Suppressor macrophage treated with lipopolysaccharide for 4 hours (primary cell): Measurements from ENCODE around the gene SLC35A5.
"Not testable (repeated sequence)": the region's sequence is repeated elsewhere in the genome, so short reads cannot be mapped to it uniquely, and the experiment has no call there.

ENCODE experiments used
- DNase-seq: peaks from one replicate; pipeline ENCODE4 v3.0.0-alpha.2; 2020

Gene SLC35A5, protein sequence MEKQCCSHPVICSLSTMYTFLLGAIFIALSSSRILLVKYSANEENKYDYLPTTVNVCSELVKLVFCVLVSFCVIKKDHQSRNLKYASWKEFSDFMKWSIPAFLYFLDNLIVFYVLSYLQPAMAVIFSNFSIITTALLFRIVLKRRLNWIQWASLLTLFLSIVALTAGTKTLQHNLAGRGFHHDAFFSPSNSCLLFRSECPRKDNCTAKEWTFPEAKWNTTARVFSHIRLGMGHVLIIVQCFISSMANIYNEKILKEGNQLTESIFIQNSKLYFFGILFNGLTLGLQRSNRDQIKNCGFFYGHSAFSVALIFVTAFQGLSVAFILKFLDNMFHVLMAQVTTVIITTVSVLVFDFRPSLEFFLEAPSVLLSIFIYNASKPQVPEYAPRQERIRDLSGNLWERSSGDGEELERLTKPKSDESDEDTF

DNA sequence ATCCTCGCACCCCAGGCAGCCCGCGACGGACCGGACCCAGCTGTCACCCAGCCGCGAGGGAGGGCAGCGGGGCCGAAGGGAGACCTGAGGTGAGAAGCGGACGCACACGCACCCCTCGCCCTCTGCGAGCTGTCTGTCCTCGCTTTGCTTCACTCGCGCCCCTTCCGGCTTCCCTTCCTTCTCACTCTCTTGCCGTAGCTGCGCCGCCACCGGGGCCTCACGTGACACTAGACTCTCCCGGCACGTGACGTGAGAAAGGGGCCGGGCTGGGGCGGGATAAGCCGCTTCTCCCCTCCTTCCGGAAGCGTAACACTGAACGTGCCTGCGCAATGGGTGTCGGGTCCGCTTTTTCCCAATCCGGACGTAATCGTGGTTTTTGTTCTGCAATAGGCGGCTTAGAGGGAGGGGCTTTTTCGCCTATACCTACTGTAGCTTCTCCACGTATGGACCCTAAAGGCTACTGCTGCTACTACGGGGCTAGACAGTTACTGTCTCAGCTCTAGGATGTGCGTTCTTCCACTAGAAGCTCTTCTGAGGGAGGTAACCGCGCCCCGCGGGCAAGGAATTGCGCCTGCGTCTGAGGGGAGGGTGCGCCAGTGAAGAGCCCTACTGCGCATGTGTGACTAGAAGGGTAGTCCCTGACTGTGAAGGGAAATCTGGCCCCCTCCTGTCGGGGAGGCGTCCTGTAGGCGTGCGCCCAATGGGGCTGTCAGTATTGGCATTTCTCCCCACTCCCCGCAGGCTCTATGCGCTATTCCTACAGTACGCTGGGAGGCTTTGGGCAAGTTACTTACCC, at the start of gene SLC35A5, which contains the start of gene ATG3:
Gene SLC35A5 (plus strand): TSS at position 312 of the 796 bp plus-strand sequence. CDS start 1,359 bp downstream, outside the sequence.
Gene ATG3 (minus strand): TSS at position 229 of the 796 bp plus-strand sequence. CDS start 434 bp downstream, outside the sequence.
- peak; percentile 100 for DNase-seq

DNA sequence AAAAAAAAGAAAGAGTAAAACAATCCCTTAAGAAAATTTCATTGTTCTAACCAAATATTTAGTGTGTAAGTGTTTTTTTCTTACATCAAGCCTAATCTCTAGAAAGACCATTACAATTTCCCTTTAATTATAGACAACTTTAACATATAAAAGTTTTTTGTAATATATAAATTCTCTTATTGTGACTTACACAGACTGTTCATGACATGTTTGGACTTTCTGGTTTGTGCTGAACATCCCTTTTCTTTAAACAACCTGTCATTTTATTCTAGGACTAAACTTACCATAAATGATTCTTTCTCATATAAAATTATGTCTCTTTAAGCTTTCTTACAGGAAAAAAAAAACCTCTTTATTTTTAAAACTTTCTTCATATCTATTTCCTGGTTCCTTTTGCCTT, 49.5 kb upstream of the SLC35A5 start:
- no peak for DNase-seq

DNA sequence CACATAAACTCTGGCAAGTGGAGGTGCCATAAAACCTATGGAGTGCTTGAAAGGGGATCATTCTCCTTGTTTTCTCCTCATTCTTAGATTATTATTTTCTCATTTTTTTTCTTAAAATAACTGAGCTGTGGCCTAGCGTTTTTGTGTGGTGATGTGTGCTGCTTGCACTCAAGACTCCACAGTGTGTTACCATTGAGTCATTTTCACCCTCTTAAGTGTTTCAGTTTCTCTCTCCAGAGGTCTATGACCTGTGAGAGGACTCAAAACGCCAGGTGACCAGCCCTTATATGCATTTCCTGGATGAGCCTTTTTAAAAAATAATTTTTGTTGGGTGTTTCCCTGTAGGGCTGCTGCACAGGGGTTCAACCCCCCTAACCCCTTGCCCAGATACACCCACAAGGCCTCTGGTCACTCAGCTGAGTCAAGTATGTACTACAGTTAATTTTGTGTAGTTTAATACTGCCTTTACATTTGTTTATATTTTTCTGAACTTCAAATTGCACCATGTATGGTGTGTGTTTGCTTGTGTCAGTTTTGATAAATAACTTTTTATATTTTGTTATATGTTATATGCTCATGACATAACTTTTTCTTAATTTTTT, 47.2 kb upstream of the SLC35A5 start:
- DNase-seq = no peak

DNA sequence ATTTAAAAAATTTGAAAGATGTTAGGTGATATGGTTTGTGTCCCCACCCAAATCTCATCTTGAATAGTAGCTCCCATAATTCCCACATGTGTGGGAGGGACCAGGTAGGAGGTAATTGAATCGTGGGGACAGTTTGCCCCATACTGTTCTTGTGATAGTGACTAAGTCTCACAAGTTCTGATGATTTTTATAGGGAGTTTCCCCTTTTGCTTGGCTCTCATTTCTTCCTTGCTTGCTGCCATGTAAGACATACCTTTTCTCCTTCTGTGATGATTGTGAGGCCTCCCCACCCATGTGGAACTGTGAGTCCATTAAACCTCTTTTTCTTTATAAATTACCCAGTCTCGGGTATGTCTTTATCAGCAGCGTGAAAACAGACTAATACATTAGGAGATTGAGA, 42.9 kb upstream of the SLC35A5 start:
- DNase-seq = peak; percentile 32

DNA sequence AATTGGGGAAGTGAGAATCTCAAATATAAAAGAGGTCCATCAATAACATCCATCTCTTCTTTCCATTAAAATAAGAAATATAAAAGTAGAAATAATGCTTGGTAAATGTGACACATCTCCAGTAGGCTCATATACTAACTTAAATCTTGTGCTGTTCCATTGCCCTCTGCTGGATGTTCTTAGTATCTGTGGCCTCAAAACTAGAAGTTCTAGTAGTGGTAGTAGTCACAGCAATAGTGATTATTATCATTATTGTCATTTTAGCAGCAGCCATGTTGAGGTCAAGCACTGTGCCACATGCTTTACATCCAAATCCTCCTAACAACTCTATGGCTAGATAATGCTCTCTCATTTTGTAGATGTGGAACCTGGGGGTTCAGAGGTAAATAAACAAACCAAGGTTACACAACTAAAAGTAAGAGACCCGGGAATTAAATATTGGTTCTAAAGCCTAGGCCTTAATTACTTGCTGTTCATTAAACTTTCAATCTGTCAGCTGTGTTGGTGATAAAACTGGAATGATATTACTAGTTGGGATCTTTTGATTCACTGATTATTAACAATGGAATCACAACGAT, 42.3 kb upstream of the SLC35A5 start:
- peak; percentile 68 for DNase-seq

DNA sequence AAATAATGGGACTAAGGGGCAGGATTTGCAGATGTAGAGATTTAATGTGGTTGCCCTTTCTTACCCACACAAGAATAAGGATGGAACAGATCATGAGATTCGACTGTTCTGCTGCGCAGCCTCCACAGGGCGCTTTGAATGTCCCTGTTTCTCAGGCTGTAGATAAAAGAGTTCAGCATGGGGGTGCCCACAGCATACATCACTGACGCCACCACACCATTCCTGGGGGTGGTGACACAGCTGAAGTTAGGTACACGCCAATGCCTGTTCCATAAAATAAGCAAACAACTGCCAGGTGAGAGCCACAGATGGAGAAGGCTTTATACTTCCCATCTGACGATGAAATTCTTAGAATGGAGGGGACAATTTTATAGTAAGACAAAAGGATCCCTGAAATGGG, 37.7 kb upstream of the SLC35A5 start:
- not testable (repeated sequence) for DNase-seq

DNA sequence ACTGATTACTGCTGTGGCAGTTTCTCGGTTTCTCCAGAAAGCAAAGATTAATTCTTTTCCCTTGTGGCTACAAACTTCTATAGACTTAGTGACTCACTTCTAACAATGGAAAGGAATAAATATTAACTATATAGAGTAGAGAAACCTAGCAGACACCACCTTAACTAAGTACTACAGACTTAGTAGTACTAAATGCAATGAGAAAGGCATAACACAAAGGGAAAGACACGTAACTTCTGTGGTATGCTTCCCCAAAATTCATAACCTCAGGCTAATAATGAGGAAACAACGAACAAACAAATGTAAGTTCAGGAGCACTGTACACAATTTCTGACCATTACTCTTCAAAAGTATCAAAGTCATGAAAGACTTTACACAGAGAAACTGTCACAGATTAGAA, 31.3 kb upstream of the SLC35A5 start:
- no peak for DNase-seq

DNA sequence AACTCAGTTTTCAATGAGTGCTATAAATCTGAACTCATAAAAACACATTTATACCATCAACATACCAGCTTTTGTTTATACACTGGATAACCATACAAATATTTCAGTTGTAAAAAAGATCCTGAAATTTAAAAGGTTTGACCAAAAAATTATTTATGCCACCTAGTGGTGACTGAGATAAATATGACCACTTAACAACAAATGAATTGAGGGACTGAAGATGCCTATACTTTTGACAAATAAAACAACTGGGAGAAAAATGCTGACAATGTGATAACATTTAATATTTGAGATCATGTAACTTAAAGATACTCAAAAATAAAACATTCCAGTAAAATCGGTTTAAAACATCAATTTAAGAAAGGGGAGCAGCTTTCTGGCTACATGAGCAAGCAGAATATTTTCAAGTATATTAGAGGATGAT, 30.5 kb upstream of the SLC35A5 start:
- peak; percentile 61 for DNase-seq

DNA sequence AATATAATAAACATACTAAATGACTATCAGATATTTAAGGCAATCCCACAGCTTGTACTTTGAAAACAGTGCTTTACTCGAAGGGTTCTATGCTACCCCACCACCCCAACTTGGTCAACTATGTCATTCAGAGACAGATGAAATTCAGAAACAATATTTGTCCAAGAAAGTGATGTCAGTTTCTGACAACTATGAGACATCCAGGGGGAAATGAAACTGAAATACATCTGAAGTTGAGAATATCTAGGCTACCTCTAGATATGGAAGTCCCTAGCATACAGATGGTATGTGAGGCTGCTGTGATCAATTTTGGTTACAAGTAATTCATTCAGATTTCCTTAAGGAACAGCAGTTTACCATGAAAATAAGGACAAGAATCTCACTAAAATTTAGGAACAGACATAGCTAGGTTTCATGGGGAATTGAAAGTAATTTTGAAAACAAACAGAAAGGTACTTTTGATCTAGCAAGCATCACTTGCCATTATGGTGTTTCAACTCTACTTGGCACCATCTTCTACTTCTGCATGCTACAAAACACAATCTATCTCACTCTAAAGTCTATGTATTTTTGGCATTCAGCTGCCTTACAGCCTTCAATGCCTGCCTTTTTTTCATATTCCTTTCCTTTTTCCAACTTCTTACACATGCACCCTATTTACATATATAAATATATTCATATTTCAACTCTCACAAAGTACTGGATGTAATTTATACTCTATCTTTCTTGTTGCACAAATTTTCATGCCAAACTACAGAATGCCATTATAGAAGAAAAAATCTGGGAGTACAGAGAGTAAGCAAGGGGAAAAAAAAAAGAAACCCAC, 21.8 kb upstream of the SLC35A5 start:
- peak; percentile 78 for DNase-seq

DNA sequence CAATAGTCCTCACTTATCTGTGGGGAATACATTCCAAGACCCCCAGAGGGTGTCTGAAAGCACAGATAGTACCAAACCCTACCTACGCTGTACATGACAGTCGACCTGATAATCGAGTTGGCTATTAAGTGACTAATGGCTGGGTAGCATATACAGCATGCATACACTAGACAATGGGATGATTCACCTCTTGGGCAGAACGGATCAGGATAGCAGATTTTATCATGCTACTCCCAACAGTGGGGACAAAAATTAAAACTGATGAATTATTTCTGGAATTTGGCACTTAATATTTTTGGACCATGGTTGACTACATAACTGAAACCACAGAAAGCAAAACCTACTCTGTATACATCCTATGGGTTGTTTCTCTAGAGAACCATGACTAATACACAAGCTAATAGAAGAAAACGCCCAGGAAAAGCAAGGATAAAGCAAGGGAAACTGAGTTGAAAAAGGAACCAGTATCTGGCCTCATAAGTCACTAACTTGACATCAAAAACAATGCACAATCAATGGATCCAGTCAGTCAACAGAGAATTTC, 15.6 kb upstream of the SLC35A5 start:
- DNase-seq = peak; percentile 41

DNA sequence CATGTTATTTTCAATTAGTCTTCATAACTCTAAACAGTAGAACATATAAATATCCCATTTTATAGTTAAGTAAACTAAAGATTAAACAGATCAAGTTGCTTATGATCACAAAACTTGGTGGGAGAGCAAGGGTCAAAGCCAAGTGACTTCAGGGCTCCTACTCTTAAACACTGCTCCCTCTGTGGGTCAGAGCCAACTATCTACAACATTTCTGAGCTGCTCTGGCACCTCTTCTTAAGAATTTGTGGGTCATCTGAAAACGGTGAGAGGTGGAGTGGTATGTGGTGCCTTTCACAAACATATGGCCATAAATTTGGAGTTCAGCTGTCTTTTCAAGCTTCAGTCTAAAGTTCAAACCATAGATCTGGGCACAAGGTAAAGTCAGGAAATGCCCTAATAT, 11.0 kb upstream of the SLC35A5 start:
- DNase-seq = no peak

DNA sequence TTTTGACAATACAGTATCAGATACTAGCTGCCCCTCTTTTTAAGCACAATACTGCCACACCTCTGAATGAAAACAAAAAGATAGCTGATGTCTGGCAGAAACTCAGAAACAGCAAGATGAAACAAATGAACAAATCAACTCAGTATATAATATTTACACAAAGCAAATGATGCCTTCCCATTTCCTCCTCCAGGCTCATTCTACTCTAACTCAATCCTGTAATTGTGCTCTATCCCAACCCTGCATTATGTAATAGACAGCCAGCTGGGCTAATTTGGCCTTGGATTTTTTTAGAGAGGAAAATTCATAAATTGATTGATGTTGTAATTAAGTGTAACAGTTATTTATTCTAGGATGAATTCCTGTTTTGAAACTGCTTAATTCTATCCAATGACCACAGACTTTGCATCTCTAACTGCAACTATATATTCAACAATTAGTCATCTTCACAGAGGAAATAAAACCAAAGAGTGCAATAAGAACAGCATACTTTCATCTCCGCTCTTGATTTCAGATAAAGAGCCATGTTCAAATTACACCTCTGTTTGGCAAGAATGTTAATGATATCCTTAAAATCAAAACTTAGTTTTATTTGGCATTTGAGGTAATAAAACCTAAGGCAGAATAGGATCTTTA, 6.2 kb upstream of the SLC35A5 start:
- DNase-seq = peak; percentile 62

DNA sequence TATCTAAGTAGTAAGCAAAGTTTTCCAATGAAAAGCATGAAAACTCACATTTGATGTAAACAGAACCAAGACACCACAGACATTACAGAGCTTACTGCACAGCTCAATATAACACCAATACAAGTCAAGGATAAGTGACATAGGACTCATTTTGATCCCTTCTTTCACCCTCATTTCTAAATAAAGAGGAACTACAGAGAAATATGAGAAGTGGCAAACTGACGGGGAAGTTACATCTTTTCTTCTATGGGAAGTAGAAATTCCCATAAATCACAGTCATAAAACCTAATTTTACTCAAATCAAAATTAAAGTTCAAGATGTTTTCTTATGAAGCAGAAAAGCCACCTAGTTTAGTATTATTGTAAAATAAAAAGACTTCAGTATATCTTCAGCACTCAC, 3.9 kb upstream of the SLC35A5 start:
- DNase-seq = peak; percentile 84

DNA sequence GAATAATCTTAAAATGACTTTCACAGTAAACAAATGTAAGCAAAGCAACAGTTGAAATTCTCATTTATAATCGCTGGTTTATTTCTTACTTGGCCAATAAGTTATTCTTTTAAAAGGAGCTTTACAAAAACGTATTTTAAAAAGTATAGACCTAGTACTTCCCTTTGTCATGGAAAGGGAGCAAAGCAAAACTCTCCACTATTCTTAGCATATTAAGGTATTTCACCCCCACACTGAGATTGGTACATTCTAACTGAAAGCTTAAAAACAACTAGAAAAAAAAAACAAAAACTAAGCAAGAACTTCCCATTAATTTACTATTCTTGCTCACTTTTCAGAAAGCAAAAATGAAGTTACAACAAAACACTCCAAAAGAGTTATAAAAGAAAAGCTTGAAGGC, 1.5 kb upstream of the SLC35A5 start:
- no peak for DNase-seq

DNA sequence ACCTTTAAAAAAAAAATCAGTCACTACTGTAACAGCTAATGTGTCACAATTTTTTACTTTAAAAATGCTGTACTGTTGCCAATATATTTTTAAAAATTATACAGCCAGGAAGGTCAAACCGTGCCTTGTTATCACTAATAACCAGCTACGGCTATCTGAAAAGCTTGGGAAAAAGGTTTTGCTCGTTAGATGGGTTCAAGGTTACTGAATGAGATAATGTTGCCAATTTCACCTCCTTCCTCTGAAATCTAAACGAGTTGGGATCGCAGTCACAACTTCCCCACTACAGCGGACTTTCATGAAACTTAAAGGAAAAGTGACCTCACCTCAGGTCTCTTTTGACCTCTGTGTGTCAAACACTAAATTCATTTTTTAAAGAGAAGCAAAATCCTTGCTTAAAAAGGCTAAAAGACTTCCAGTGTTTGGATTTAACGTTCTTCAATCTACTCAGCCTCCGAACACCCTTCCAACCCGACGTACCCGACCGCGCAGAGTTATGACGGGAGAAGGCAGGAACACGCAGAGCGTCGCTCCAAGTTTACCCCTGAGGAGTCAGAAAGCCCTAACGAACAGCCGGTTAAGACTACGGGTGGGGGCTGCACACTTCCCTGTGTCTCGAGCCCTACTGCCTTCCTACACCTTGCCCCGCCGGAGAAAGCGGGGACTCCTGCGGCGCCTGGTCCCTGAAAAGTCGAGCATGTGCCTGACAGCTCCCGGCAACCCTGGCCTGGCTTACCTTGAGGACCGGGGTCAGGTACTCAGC, 943 bp upstream of the SLC35A5 start:
- peak; percentile 81 for DNase-seq

DNA sequence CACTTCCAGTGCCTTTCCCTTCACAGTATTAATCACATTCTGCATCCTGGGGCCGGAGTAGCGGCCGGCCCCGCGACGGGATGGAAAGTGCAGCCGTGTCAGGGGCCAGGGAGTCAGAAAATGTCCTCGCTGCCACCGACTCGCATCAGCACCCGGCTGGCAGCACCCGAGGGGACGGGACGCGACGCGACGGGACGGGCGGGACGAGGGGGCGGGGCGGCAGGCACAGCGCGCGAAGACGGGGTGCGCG, 436 bp upstream of the SLC35A5 start:
- DNase-seq = no peak

DNA sequence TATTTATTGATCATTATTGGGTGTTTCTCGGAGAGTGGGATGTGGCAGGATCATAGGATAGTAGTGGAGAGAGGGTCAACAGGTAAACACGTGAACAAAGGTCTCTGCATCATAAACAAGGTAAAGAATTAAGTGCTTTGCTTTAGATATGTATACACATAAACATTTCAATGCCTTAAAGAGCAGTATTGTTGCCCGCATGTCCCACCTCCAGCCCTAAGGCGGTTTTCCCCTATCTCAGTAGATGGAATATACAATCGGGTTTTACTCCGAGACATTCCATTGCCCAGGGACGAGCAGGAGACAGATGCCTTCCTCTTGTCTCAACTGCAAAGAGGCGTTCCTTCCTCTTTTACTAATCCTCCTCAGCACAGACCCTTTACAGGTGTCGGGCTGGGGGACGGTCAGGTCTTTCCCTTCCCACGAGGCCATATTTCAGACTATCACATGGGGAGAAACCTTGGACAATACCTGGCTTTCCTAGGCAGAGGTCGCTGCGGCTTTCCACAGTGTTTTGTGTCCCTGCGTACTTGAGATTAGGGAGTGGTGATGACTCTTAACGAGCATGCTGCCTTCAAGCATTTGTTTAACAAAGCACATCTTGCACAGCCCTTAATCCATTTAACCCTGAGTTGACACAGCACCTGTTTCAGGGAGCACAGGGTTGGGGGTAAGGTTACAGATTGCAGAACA, 2.5 kb downstream of the SLC35A5 start:
- DNase-seq = not testable (repeated sequence)

DNA sequence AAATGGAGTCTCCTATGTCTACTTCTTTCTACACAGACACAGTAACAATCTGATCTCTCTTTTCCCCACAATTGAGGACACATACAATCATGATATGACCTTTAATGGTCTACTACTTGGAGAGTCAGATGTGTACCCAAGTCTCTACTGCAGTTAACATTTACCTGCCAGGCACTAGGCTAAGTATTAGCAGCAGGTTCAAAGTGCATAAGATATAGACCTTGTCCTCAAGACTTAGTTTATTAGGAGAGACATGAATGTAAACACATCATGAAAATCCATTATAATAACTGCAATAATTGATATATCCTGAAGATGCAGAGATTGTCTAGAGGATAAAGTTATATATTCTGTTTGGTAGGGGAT, 3.1 kb downstream of the SLC35A5 start:
- no peak for DNase-seq

DNA sequence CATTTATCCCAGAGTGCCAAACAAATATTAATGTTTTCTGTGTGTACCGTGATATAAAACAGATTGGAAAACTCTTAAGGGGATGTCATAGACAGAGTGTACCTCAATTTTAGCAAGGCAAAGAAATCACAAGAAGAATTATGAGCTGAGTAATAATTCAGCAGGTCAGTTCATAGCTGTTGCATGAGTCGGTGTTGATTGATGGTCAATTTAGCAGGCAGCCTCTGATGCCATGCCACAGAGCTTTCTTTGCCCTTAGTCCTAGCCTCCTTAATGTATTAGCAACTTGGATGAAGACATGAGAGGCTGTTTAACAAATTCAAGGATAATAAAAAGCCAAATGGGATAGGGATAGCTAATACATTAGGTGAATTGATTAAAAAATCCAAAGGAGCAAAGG, 6.8 kb downstream of the SLC35A5 start:
- DNase-seq = no peak

DNA sequence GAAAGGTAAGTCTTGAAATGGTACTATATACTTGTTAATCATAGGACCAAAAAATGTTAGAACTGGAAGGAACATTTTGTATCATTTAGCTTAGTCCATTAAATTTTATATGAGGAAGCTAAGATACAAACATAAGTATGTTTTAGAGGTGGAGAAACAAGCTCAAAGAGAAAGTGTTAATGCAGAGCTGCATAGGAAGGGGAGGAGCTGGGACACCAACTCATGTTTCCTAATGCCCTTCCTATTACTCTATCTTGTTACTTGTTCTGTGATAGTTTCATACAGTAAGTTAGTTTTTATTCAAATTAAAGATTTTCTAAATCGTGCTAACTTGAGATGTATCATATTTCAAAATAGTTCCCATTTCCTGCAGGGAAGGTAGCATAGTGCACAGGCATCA, 7.4 kb downstream of the SLC35A5 start:
- no peak for DNase-seq
